Measurements from ENCODE around the gene ANKRD16. TPM values are rescaled to one million over a fixed set of nuclear protein-coding genes. Genes with fewer than 3 reads are reported as not detected.
A peak's percentile ranks its signal among the peaks of the same experiment; 100 is the strongest.

Gene ANKRD16
- total RNA-seq, 1 donor from 2014 or later = 10.4 TPM

DNA sequence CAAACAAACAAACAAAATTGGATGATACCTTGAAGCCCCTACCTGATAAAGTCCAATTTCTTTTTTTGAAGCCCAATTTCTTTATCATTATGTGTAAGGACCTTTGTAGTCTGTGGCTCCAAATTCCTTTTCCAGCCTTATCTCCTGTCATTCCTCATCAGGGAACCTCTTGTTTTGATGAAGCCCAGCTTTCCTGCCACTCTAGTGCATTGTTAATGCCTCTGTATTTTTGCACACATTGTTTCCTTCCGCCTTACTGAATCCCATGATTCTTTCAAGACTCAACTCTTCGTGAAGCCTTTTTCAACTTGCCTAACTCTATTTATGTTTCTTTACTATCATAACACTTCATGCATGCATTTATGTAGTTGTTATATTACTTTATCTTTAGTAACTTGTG, 3.6 kb upstream of the ANKRD16 start:
- Histone ChIP-seq H3K27me3 (no peaks in the 10 kb centered on the region), H3K36me3 (peaks cover 20 to 31% of the 10 kb centered on the region in 2 donors), H3K27ac (no peak overlapping the region), H3K4me3 (no peak overlapping the region), H3K4me1 (peaks cover 0 to 17% of the 10 kb centered on the region in 2 donors), H3K9me3 (no peaks in the 10 kb centered on the region)
- TF ChIP-seq, protein P1, sequence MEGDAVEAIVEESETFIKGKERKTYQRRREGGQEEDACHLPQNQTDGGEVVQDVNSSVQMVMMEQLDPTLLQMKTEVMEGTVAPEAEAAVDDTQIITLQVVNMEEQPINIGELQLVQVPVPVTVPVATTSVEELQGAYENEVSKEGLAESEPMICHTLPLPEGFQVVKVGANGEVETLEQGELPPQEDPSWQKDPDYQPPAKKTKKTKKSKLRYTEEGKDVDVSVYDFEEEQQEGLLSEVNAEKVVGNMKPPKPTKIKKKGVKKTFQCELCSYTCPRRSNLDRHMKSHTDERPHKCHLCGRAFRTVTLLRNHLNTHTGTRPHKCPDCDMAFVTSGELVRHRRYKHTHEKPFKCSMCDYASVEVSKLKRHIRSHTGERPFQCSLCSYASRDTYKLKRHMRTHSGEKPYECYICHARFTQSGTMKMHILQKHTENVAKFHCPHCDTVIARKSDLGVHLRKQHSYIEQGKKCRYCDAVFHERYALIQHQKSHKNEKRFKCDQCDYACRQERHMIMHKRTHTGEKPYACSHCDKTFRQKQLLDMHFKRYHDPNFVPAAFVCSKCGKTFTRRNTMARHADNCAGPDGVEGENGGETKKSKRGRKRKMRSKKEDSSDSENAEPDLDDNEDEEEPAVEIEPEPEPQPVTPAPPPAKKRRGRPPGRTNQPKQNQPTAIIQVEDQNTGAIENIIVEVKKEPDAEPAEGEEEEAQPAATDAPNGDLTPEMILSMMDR (IDR thresholded peaks at IDR 0.05) = no peak
- no peak for DNase-seq (ENCODE audit: low spot score in 2 of 2)
- intact Hi-C loops (cut with DNase I) = no loop called here

DNA sequence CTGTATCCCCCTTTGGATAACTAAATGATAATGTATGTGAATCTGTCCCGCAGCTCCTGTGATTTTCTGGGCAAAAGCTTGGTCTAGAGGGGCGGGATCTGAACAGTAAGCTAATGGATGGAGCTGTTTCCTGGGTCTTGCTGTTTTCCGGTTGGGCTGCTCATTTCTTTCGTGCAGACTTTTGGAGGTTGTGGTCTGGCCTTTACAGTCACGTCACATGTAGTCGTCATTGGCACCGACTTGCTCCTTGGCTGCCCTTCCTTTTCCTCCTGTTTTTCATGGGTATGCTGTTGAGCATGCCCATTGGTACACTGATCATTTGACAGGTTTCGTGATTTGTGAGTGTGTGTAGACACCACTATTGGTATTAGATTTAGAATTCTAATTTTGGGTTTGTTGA, 2.3 kb upstream of the ANKRD16 start:
- TF ChIP-seq, protein P1 (IDR thresholded peaks at IDR 0.05) = no peak
- intact Hi-C loops (cut with DNase I) = no loop called here
- Histone ChIP-seq H3K4me3 (peak overlapping the region in 1 of 2 donors; percentile 83), H3K27me3 (no peaks in the 10 kb centered on the region), H3K36me3 (peaks cover 16 to 24% of the 10 kb centered on the region in 2 donors), H3K27ac (peak overlapping the region; percentile 17 to 45), H3K9me3 (no peaks in the 10 kb centered on the region), H3K4me1 (peaks cover 2 to 25% of the 10 kb centered on the region in 2 donors)
- peak in 1 of 2 donors; percentile 66 for DNase-seq (ENCODE audit: low spot score in 2 of 2)

DNA sequence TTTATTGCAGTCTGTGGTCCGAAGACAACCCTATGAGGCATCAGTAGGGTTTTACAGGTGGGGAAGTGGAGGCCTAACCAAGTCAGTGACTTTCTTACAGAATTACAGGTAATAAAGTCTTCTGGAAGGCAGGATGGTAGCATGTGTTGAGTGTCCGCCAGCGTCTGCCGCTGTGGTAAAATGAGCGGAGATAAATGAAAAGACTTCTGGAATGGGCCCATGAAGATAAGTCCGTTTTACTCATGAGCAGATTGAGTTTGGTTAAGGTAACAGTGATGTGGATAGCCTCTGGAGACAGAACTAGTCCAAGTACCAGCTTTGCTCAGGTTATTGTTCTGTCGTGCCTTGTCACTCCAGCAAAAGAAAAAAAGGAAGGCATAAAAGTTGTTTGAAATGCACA, 1.3 kb upstream of the ANKRD16 start:
- Histone ChIP-seq H3K27ac (peak overlapping the region; percentile 75 to 85), H3K9me3 (no peaks in the 10 kb centered on the region), H3K36me3 (peaks cover 16 to 23% of the 10 kb centered on the region in 2 donors), H3K27me3 (no peaks in the 10 kb centered on the region), H3K4me3 (peak overlapping the region; percentile 80 to 83), H3K4me1 (peaks cover 2 to 25% of the 10 kb centered on the region in 2 donors)
- TF ChIP-seq, protein P1 (IDR thresholded peaks at IDR 0.05) = no peak
- DNase-seq (ENCODE audit: low spot score in 2 of 2) = peak in 1 of 2 donors; percentile 30
- intact Hi-C loops (cut with DNase I) = loop anchor here (2.0 kb wide), 1 partner anchor 54 kb away; no protein-coding TSS in a partner anchor

DNA sequence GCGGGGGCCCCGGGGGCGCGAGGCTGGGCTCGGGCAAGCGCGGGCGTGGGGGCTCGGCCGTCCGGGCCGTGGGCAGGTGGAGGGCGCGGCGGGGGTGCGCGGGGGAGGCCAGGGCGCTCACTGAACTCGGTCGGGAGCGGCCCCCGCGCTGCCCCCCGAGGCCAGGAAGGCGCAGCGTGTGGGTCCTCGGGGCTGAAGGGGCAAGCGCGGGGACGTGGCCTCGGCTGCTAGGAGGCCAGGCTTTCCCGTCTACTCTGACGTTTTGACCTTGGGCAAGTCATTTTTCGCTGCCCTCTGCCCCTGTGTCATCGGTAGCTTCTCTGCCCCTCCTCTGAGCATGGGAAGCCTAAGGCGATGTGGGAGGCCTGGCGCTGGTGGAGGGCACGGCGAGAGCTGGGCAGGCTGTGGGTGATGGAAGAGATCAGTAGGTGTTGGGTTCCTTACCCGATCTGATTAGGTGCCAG, 791 bp upstream of the ANKRD16 start:
- H3K4me3 ChIP-seq = peak overlapping the region; percentile 80 to 83
- peak in 1 of 2 donors; percentile 66 for DNase-seq (ENCODE audit: low spot score in 2 of 2)
- H3K4me1 ChIP-seq = peaks cover 2 to 25% of the 10 kb centered on the region in 2 donors
- H3K27ac ChIP-seq = peak overlapping the region; percentile 75 to 85
- TF ChIP-seq, protein P1 (IDR thresholded peaks at IDR 0.05) = no peak
- no peaks in the 10 kb centered on the region for H3K27me3 ChIP-seq
- no peaks in the 10 kb centered on the region for H3K9me3 ChIP-seq
- peaks cover 18% of the 10 kb centered on the region in 2 donors for H3K36me3 ChIP-seq
- intact Hi-C loops (cut with DNase I) = loop anchor here (1.0 to 2.0 kb wide), 2 partner anchors 54 to 198 kb away; no protein-coding TSS in a partner anchor

DNA sequence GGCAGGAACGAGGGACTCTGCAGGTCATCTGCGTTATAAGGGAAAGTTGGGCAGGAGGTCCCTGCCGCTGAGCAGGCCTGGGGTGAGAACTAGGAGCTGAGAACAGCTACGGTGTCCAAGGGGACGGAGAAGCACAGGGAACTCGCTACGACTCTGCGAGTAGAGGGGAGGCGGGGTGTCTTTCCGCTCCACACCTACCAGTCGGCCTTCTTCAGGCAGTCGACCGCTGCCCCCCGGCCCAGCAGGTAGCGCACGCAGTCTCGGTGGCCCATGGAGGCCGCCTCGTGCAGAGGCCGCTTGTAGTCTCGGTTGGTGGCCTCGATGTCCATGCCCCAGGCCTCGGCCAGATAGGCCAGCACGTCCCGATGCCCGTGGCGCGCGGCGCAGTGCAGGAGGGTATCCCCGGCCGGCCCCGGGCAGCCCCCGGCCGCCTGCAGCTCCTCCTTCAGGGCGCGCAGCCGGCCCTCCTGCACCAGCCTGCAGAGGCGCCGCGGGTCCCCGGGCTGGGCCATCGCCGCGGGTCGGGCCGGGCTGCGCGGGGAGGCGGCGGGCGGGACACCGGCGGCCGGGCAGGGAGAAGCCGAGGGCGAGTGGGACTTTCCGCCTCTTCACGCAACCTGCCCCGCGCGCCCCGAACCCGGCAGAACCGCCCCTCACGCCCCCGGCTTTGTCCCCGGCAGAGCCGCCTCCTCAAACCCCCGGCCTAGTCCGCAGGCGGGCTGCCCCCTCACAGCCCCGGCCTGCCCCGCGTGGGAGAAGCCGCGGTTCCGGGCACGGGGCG, 660 bp downstream of the ANKRD16 start:
- Histone ChIP-seq H3K27me3 (no peaks in the 10 kb centered on the region), H3K4me1 (peaks cover 2 to 25% of the 10 kb centered on the region in 2 donors), H3K4me3 (peak overlapping the region; percentile 80 to 95), H3K9me3 (no peaks in the 10 kb centered on the region), H3K27ac (peak overlapping the region; percentile 82 to 84), H3K36me3 (peaks cover 8 to 14% of the 10 kb centered on the region in 2 donors)
- intact Hi-C loops (cut with DNase I) = loop anchor here (1.0 to 2.0 kb wide), 3 partner anchors 38 to 88 kb away; partner anchors contain the start of genes GDI2 and IL15RA
- DNase-seq (ENCODE audit: low spot score in 2 of 2) = peak in 1 of 2 donors; percentile 67
- TF ChIP-seq, protein P1 (IDR thresholded peaks at IDR 0.05) = peak in 1 of 3 experiments; percentile 10

Data from ascending aorta (tissue), 2 donors.